Stromal cell of bone marrow (primary cell): ENCODE measurements around the gene C3orf49.

Source experiments
- DNase-seq: peaks from one replicate; pipeline ENCODE4 v3.0.0-alpha.2; 2012; ENCODE audit warnings: low read depth

The C3orf49 gene

DNA sequence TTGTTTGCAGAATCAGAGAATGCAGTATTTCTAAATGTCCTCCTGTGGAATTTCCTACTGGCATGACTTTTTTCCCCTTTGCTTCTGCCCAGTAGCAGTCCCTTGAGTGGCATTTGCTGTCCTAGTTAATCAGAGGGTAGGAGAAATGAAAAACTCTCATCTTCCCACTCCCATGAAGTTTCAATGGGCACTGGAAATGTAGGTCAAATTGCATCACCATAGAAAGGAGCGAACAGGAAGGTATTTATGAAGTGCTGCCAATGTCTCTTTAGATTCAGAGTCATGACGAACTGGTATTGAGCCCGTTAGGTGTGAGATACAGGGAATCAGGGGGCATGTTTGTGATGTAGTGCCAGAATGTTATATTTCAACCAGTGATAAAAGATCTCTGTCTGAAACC is 67.8 kb downstream of the C3orf49 start:
- no peak for DNase-seq

DNA sequence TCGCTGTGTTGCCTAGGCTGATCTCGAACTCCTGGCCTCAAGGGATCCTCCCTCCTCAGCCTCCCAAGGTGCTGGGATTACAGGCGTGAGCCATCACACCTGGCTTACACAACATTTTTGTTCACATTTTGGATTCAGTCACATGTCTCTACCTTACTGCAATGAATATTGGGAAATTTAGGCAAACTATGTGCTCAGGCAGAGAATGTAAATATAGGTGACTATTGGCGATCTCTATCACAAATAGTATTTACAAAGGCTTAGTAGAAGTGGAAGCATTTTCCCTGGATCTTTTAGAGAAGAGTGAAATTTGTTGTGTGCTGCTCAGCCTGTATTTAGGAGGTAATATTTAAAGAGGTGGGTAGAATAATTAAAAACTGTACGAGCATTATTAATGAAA is 72.4 kb downstream of the C3orf49 start:
- DNase-seq: no peak

DNA sequence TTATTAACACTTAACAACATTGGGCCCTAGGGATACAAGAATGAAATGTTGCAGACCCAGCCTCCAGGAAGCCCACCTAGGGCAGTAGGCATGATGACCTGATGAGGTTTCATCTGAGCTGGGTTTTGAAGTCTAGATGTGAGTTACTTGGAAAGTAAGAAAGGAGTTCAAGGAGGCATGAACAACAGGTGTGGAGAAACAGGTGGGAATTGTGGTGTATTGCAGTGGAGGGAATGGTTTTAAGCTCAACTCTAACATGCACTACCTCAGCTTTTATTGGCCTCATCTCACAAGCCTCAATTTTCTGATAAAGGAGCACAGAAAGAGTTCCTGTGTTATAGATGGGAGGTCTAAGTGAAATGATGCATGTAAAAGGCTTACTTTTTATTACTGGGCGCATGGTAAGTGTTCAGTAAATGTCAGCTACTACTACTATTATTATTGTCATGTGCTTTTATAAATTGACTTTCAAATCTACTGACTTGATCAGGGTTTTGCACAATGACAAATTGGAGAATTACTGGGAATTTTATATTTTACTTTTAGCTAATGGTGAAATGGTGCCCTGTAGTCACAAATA is 73.8 kb downstream of the C3orf49 start:
- DNase-seq: no peak

DNA sequence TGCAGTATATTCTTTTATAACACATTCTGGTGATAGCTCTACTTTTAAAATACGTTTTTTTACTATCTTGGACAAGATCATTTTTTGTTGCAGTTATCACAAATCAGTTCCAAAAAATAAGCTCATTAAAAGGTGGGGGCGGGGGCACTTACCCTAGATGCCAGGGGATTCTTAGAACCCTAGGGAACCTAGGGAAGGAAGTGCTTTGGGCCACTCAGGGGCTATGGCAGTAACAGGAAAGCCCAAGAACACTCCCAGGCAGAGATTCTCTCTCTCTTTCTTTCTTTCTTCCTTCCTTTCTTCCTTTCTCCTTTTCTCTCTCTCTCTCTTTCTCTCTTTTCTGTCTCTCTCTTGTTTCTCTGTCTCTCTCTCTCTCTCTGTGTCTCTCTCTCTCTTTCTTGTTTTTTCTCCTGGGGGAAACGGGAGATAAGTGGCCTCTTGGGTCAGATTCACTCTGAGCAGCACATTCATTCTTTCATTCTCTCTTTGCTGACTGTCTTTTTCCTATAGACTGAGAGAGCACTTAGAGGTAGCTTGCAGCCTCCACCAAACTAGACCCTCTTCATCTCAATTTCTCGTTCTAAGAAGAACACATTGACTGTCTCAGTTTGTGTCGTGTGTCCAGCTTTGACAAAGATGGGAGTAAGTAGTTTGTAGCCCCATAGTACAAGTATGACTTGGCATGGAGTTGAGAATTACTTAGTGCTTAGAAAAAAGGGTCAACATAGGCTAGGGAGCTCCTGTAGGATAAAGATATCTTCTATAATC is 76.5 kb downstream of the C3orf49 start:
- DNase-seq: no peak

DNA sequence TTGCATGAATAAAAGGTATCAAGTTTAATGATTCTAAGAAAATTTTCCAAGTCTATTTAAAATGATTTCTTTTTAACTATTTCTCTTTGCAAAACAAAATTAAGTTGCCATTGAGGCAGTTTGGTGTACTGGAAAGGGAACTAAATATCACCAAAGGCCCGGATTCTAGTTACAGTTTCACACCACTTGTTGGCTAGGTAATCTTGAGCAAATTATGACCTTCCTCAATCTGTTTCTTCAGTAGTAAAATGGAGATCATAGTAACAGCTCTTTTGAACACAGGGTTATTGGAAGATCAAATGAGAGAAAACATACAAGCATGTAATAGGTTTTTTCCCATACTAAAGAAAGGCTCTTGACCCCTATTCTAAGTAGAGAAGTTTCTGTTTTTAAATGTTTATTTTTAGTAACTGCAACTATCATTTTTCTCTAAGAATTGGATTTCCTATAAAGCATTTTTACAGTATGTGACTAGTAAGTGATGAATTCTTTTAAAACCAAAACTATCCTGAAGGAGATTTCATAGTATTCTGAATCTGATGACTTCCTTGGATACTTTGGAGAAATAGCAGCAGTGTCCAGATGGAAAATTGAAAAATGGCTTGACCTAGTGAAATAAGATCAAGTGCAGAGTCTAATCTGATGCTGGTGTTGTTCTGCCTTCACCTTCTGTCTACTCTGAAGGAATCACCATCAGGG is 77.4 kb downstream of the C3orf49 start:
- no peak for DNase-seq
